Measurements from ENCODE around the gene ACOX1. TPM values are rescaled to one million over a fixed set of nuclear protein-coding genes. Genes with fewer than 3 reads are reported as not detected.
A peak's percentile ranks its signal among the peaks of the same experiment; 100 is the strongest.

Gene ACOX1
- total RNA-seq, 1 experiment from 2014 or later = 28.4 TPM

- DNase-seq (ENCODE audit: extremely low read depth, low read depth) = peak; percentile 93
Measured at GRCh38 chr17:75940727-75941441, 38.1 kb downstream of the ACOX1 start, which contains the start of gene FBF1. Gene FBF1, minus strand, starts transcription at chr17:75941042. Its CDS starts 2,893 bp downstream, at chr17:75938149.

GRCh38 chr17:75937652-75938051 lies 41.3 kb downstream of the ACOX1 start:
- DNase-seq (ENCODE audit: extremely low read depth, low read depth) = no peak

- no peak for DNase-seq (ENCODE audit: extremely low read depth, low read depth)
Measured at GRCh38 chr17:75933808-75934207, 45.2 kb downstream of the ACOX1 start.

- no peak for DNase-seq (ENCODE audit: extremely low read depth, low read depth)
Measured at GRCh38 chr17:75932852-75933251, 46.1 kb downstream of the ACOX1 start.

GRCh38 chr17:75931062-75931461 lies 47.9 kb downstream of the ACOX1 start:
- DNase-seq (ENCODE audit: extremely low read depth, low read depth) = no peak

GRCh38 chr17:75927286-75927922 lies 51.6 kb downstream of the ACOX1 start:
- no peak for DNase-seq (ENCODE audit: extremely low read depth, low read depth)

- no peak for DNase-seq (ENCODE audit: extremely low read depth, low read depth)
Measured at GRCh38 chr17:75926456-75926855, 52.5 kb downstream of the ACOX1 start.

- no peak for DNase-seq (ENCODE audit: extremely low read depth, low read depth)
Measured at GRCh38 chr17:75925912-75926311, 53.1 kb downstream of the ACOX1 start.

GRCh38 chr17:75925103-75925502 lies 53.9 kb downstream of the ACOX1 start:
- DNase-seq (ENCODE audit: extremely low read depth, low read depth) = no peak

GRCh38 chr17:75922963-75923874 lies 55.7 kb downstream of the ACOX1 start:
- DNase-seq (ENCODE audit: extremely low read depth, low read depth) = no peak

GRCh38 chr17:75922173-75922961 lies 56.6 kb downstream of the ACOX1 start:
- DNase-seq (ENCODE audit: extremely low read depth, low read depth) = no peak

GRCh38 chr17:75921596-75921995 lies 57.4 kb downstream of the ACOX1 start:
- DNase-seq (ENCODE audit: extremely low read depth, low read depth) = no peak

GRCh38 chr17:75920045-75920560 lies 58.9 kb downstream of the ACOX1 start:
- no peak for DNase-seq (ENCODE audit: extremely low read depth, low read depth)

- no peak for DNase-seq (ENCODE audit: extremely low read depth, low read depth)
Measured at GRCh38 chr17:75919611-75920010, 59.4 kb downstream of the ACOX1 start.

GRCh38 chr17:75917917-75918445 lies 61.0 kb downstream of the ACOX1 start:
- DNase-seq (ENCODE audit: extremely low read depth, low read depth) = no peak

- DNase-seq (ENCODE audit: extremely low read depth, low read depth) = no peak
Measured at GRCh38 chr17:75917141-75917916, 61.6 kb downstream of the ACOX1 start.

GRCh38 chr17:75915268-75915667 lies 63.7 kb downstream of the ACOX1 start:
- no peak for DNase-seq (ENCODE audit: extremely low read depth, low read depth)

GRCh38 chr17:75914643-75915267 lies 64.2 kb downstream of the ACOX1 start:
- DNase-seq (ENCODE audit: extremely low read depth, low read depth) = no peak

Data from NCI-H460 (cell line).